CD14-positive monocyte (primary cell): ENCODE measurements around the gene GALNT6. TPM values are rescaled to one million over a fixed set of nuclear protein-coding genes. Genes with fewer than 3 reads are reported as not detected.

ENCODE experiments used
- DNase-seq, 3 donors: peaks; one replicate each; pipeline ENCODE4 v3.0.0-alpha.2; 2011 to 2022
- H2AFZ ChIP-seq: 2 replicates; pipeline ENCODE4 v1.6.0; 2012; ENCODE audit warnings: mild to moderate bottlenecking, low read depth, low read length, inconsistent platforms; ENCODE audit not compliant: insufficient read depth, poor library complexity, severe bottlenecking
- H3K27ac ChIP-seq, 2 donors: 1 replicate in 1 of 2; 2 replicates in 1 of 2; pipeline ENCODE4 v1.5.1; 2012 to 2013; ENCODE audit warnings: low read length in 2 of 2, control low read depth in 1 of 2, inconsistent platforms in 1 of 2, low read depth in 1 of 2, mild to moderate bottlenecking in 1 of 2
- H3K27me3 ChIP-seq, 2 donors: one replicate each; pipeline versions ENCODE4 v1.6.0 to v1.6.1; 2011 to 2013; ENCODE audit warnings: low read length in 2 of 2; ENCODE audit not compliant: control insufficient read depth in 2 of 2, insufficient read depth in 2 of 2
- H3K36me3 ChIP-seq, 2 donors: replicated peaks in 1 of 2; 1 replicate in 1 of 2; 2 replicates in 1 of 2; pipeline versions ENCODE4 v1.5.1 to v1.6.1; 2012 to 2013; ENCODE audit warnings: low read length in 2 of 2, control low read depth in 1 of 2, inconsistent platforms in 1 of 2, mild to moderate bottlenecking in 1 of 2; ENCODE audit not compliant: insufficient read depth in 2 of 2, control insufficient read depth in 1 of 2
- H3K4me1 ChIP-seq, 2 donors: 1 replicate in 1 of 2; 2 replicates in 1 of 2; pipeline versions ENCODE4 v1.5.1 to v1.6.1; 2012 to 2013; ENCODE audit warnings: low read length in 2 of 2, control low read depth in 1 of 2, inconsistent platforms in 1 of 2, mild to moderate bottlenecking in 1 of 2, moderate library complexity in 1 of 2; ENCODE audit not compliant: insufficient read depth in 2 of 2, control insufficient read depth in 1 of 2
- H3K4me2 ChIP-seq: replicated peaks from 2 replicates; pipeline ENCODE3; 2012; ENCODE audit warnings: low read length, moderate library complexity, mild to moderate bottlenecking; ENCODE audit not compliant: poor library complexity, severe bottlenecking; ENCODE audit errors: extremely low read depth
- H3K4me3 ChIP-seq, 3 experiments: fragments of 200-600 bp in 1 of 3; sonication (generic) in 1 of 3; replicated peaks in 1 of 3; 1 replicate in 2 of 3; 2 replicates in 1 of 3; pipeline ENCODE4 v1.5.1; 2011 to 2013; ENCODE audit warnings: low read length in 3 of 3, mild to moderate bottlenecking in 3 of 3, control low read depth in 2 of 3, low read depth in 2 of 3, inconsistent platforms in 1 of 3, moderate library complexity in 1 of 3
- H3K79me2 ChIP-seq: 2 replicates; pipeline ENCODE4 v1.6.0; 2012; ENCODE audit warnings: mild to moderate bottlenecking, control low read depth, inconsistent platforms, low read length, moderate library complexity; ENCODE audit not compliant: insufficient read depth
- H3K9ac ChIP-seq: 2 replicates; pipeline ENCODE4 v1.6.0; 2017; ENCODE audit warnings: low read length, mild to moderate bottlenecking; ENCODE audit not compliant: insufficient read depth, poor library complexity, severe bottlenecking
- H3K9me3 ChIP-seq, 2 donors: replicated peaks in 1 of 2; 1 replicate in 1 of 2; 2 replicates in 1 of 2; pipeline versions ENCODE4 v1.5.1 to v1.6.1; 2012 to 2013; ENCODE audit warnings: low read length in 2 of 2, control low read depth in 1 of 2; ENCODE audit not compliant: control insufficient read depth in 1 of 2, insufficient read depth in 1 of 2
- H4K20me1 ChIP-seq: 2 replicates; pipeline ENCODE4 v1.6.0; 2012; ENCODE audit warnings: mild to moderate bottlenecking, low read length, control low read depth, moderate library complexity; ENCODE audit not compliant: insufficient read depth
- H3K27ac Mint-ChIP-seq, 7 donors: one replicate each; pipeline ENCODE4 v1.8.0; 2020; ENCODE audit warnings: mild to moderate bottlenecking in 7 of 7, mixed read lengths in 7 of 7, moderate library complexity in 6 of 7, inconsistent platforms in 2 of 7
- H3K27me3 Mint-ChIP-seq, 3 donors: one replicate each; pipeline ENCODE4 v1.8.0; 2021 to 2022; ENCODE audit warnings: low read depth in 3 of 3, mild to moderate bottlenecking in 3 of 3, mixed read lengths in 3 of 3, moderate library complexity in 3 of 3, inconsistent platforms in 1 of 3
- H3K36me3 Mint-ChIP-seq, 2 donors: one replicate each; pipeline ENCODE4 v1.8.0; 2020; ENCODE audit warnings: mixed read lengths in 2 of 2, inconsistent platforms in 1 of 2, mild to moderate bottlenecking in 1 of 2
- H3K4me1 Mint-ChIP-seq: one replicate; pipeline ENCODE4 v1.8.0; 2020; ENCODE audit warnings: mild to moderate bottlenecking, mixed read lengths
- H3K4me3 Mint-ChIP-seq, 2 donors: one replicate each; pipeline ENCODE4 v1.8.0; 2020; ENCODE audit warnings: mild to moderate bottlenecking in 2 of 2, mixed read lengths in 2 of 2, moderate library complexity in 1 of 2
- H3K9me3 Mint-ChIP-seq, 7 donors: one replicate each; pipeline ENCODE4 v1.8.0; 2020 to 2022; ENCODE audit warnings: mixed read lengths in 7 of 7, mild to moderate bottlenecking in 6 of 7, moderate library complexity in 6 of 7, inconsistent platforms in 2 of 7
- WGBS: methylation state at CpG from one replicate; pipeline ENCODE4 v1.1.5; 2013; ENCODE audit warnings: missing lambda C conversion rate; ENCODE audit not compliant: insufficient coverage; 5-methylcytosine and 5-hydroxymethylcytosine counted together
- intact Hi-C, 2 donors: fragments of 100-400 bp; cut with micrococcal nuclease; formaldehyde crosslinking; loops; one replicate each; pipeline versions ENCODE4 v1.15.0 to v1.15.1; 2023
- polyA plus RNA-seq, 3 donors: library from polyadenylated mRNA; depleted of rRNA in 1 of 3; unstranded in 2 of 3; stranded (reverse) in 1 of 3; fragments of 300-500 nt in 2 of 3; fragments of >200 nt in 1 of 3; fragmentation: Illumina TruSeq in 2 of 3; gene quantifications; 1 replicate in 2 of 3; 2 replicates in 1 of 3; pipeline ENCODE4 v1.2.3, GENCODE V29; 2012 to 2021
- TF ChIP-seq, protein P1 (sequence below): fragments of 200-600 bp; IDR thresholded peaks from one replicate; pipeline ENCODE4 v1.8.0; 2022; ENCODE audit warnings: antibody characterized with exemption, mild to moderate bottlenecking

The GALNT6 gene
- polyA plus RNA-seq, 3 donors: 3.2 to 12.9 (median 10.4) TPM

GRCh38 chr12:51381226-51382079 lies 9.8 kb downstream of the GALNT6 start:
- intact Hi-C loops: no loop called here
- no peak overlapping the region for H2AFZ ChIP-seq
- Mint-ChIP-seq H3K36me3 (peaks cover 81 to 84% of the 10 kb centered on the region in 2 donors), H3K9me3 (no peaks in the 10 kb centered on the region), H3K4me3 (no peak overlapping the region), H3K27me3 (peaks cover 0 to 8% (median 0%) of the 10 kb centered on the region in 3 donors), H3K27ac (no peak overlapping the region), H3K4me1 (peaks cover 4% of the 10 kb centered on the region)
- peaks cover 54 to 78% of the 10 kb centered on the region in 2 donors for H3K36me3 ChIP-seq
- no peak overlapping the region for H3K27ac ChIP-seq
- TF ChIP-seq, protein P1, sequence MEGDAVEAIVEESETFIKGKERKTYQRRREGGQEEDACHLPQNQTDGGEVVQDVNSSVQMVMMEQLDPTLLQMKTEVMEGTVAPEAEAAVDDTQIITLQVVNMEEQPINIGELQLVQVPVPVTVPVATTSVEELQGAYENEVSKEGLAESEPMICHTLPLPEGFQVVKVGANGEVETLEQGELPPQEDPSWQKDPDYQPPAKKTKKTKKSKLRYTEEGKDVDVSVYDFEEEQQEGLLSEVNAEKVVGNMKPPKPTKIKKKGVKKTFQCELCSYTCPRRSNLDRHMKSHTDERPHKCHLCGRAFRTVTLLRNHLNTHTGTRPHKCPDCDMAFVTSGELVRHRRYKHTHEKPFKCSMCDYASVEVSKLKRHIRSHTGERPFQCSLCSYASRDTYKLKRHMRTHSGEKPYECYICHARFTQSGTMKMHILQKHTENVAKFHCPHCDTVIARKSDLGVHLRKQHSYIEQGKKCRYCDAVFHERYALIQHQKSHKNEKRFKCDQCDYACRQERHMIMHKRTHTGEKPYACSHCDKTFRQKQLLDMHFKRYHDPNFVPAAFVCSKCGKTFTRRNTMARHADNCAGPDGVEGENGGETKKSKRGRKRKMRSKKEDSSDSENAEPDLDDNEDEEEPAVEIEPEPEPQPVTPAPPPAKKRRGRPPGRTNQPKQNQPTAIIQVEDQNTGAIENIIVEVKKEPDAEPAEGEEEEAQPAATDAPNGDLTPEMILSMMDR: no peak
- H3K9ac ChIP-seq: no peak overlapping the region
- peaks cover 6% of the 10 kb centered on the region for H4K20me1 ChIP-seq
- H3K9me3 ChIP-seq: no peaks in the 10 kb centered on the region
- DNase-seq: no peak
- H3K79me2 ChIP-seq: no peaks in the 10 kb centered on the region
- no peak overlapping the region for H3K4me2 ChIP-seq
- WGBS: 80% methylated on average over 1 of the region's 5 CpGs
- H3K27me3 ChIP-seq: no peaks in the 10 kb centered on the region
- no peak overlapping the region for H3K4me3 ChIP-seq
- H3K4me1 ChIP-seq: no peaks in the 10 kb centered on the region

DNA sequence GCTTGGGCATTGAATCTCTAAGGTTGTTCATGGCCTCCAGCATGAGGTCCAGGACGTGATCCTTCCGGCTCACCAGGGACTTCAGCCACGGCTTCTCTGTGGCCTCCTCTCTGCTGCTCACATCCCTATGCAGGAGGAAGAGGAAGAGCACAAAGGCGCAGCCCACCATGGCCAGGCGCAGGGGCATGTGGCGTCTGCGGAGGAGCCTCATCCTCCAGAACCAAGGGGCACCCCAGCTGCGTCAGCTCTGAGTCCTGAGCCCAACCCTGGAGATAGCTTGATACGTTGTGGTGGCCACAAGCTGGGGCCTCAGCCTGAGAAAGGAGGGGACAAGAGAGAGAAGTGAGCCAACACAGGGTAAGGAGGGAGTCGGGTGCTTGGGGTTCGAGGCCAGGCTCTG lies 11.6 kb downstream of the GALNT6 start:
- no peak overlapping the region for H3K27ac ChIP-seq
- Mint-ChIP-seq H3K4me1 (peaks cover 4% of the 10 kb centered on the region), H3K27me3 (peaks cover 0 to 5% (median 0%) of the 10 kb centered on the region in 3 donors), H3K27ac (no peak overlapping the region), H3K36me3 (peaks cover 88 to 94% of the 10 kb centered on the region in 2 donors), H3K4me3 (no peak overlapping the region), H3K9me3 (peaks cover 0 to 4% (median 0%) of the 10 kb centered on the region in 7 donors)
- no peak overlapping the region for H3K4me3 ChIP-seq
- intact Hi-C loops: no loop called here
- no peaks in the 10 kb centered on the region for H3K9me3 ChIP-seq
- H3K4me1 ChIP-seq: no peaks in the 10 kb centered on the region
- no peaks in the 10 kb centered on the region for H3K79me2 ChIP-seq
- H4K20me1 ChIP-seq: peaks cover 6% of the 10 kb centered on the region
- no peak overlapping the region for H3K9ac ChIP-seq
- no peaks in the 10 kb centered on the region for H3K27me3 ChIP-seq
- DNase-seq: no peak
- TF ChIP-seq, protein P1: no peak
- no peak overlapping the region for H3K4me2 ChIP-seq
- H3K36me3 ChIP-seq: peaks cover 60 to 96% of the 10 kb centered on the region in 2 donors
- H2AFZ ChIP-seq: no peak overlapping the region
- 94% methylated on average over 7 of the region's 11 CpGs for WGBS
